Measurements from ENCODE around the gene EDNRA.

- TF ChIP-seq CTCF (IDR thresholded peaks at IDR 0.05) (no peak), ZFX (IDR thresholded peaks at IDR 0.05; ENCODE audit: borderline replicate concordance) (no peak)
Observed at GRCh38 chr4:147578593-147578992, 97.7 kb downstream of the EDNRA start.
